T-helper 2 cell treated with Interferon-gamma antibody and Interleukin-4, amounts not matched to agents 5 μg/mL and 100 μg/mL, for 36 hours (primary cell): ENCODE measurements around the gene OTUD6A.

Source experiments
- DNase-seq: peaks from one replicate; pipeline ENCODE4 v3.0.0; 2021; ENCODE audit warnings: low spot score
- H3K27ac Mint-ChIP-seq: one replicate; pipeline ENCODE4 v1.8.0; 2021; ENCODE audit warnings: mild to moderate bottlenecking, mixed read lengths
- H3K27me3 Mint-ChIP-seq: one replicate; pipeline ENCODE4 v1.8.0; 2021; ENCODE audit warnings: low read depth, mixed read lengths
- H3K36me3 Mint-ChIP-seq: one replicate; pipeline ENCODE4 v1.8.0; 2021; ENCODE audit warnings: low read depth, mixed read lengths
- H3K4me1 Mint-ChIP-seq: one replicate; pipeline ENCODE4 v1.8.0; 2021; ENCODE audit warnings: low read depth, mixed read lengths
- H3K4me3 Mint-ChIP-seq: one replicate; pipeline ENCODE4 v1.8.0; 2022; ENCODE audit warnings: mild to moderate bottlenecking, moderate library complexity, mixed read lengths
- H3K9me3 Mint-ChIP-seq: one replicate; pipeline ENCODE4 v1.8.0; 2021; ENCODE audit warnings: mixed read lengths

The OTUD6A gene

DNA sequence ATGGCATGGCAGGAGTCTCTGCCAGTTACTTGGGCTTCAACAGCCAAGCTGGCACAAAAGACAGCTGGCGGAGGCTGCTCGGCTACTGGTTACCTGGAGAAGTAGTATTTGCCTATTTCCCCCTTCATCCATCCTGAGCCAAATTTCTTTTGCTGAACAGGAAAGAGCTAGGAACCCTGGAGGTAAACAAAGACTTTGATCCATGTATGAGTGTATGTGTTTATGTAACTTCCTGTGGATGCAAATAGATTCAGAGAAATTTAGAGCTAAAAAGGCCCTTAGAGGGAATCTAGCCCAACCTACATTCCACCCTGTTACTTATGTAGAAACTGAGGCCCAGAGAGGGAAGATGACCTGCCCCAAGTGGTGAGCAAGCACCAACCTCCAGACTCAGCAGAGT lies 23.7 kb upstream of the OTUD6A start:
- Mint-ChIP-seq H3K4me1 (no peaks in the 10 kb centered on the region), H3K27me3 (no peaks in the 10 kb centered on the region), H3K36me3 (no peaks in the 10 kb centered on the region), H3K27ac (no peak overlapping the region), H3K4me3 (no peak overlapping the region), H3K9me3 (no peaks in the 10 kb centered on the region)
- DNase-seq, result no peak

DNA sequence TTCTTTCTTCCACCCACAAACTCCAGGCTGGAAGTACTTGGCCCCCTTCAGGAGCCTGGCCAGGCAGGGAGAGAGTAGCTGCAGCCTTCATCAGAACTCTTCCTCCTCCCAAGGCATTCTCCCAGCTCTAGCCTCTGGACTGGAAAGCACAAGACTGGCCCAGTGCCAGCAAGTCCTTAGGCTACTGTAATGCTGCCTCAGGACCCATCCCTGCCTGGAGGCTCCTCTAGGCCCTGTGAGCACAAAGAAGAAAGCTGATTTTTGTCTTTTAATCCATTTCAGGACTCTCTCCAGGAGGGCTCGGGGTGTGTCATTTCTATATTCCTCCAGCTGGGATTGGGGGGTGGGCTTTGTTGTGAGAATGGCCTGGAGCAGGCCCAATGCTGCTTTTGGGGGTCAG lies 23.3 kb upstream of the OTUD6A start:
- no peak for DNase-seq
- Mint-ChIP-seq H3K27me3 (no peaks in the 10 kb centered on the region), H3K4me3 (no peak overlapping the region), H3K9me3 (no peaks in the 10 kb centered on the region), H3K27ac (no peak overlapping the region), H3K36me3 (no peaks in the 10 kb centered on the region), H3K4me1 (no peaks in the 10 kb centered on the region)

DNA sequence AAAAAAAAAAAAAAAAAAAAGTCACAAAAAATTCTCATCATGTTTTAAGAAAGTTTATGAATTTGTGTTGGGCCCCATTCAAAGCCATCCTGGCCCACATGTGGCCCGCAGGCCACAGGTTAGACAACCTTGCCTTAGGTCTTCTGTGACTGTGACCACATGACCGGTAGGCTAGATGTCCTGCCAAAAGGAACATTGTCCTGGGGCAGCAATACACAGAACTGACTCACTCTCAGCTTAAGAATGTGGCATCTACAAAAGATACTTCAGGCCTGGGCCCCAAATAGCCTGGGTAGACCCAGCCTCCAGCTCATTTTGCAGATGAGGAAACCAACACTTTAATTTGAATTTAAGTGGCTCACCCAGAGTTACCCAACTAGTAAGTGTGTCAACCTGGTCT lies 22.5 kb upstream of the OTUD6A start:
- no peak overlapping the region for H3K4me3 Mint-ChIP-seq
- DNase-seq, result no peak
- H3K4me1 Mint-ChIP-seq, result no peaks in the 10 kb centered on the region
- no peak overlapping the region for H3K27ac Mint-ChIP-seq
- no peaks in the 10 kb centered on the region for H3K27me3 Mint-ChIP-seq
- H3K36me3 Mint-ChIP-seq, result no peaks in the 10 kb centered on the region
- no peaks in the 10 kb centered on the region for H3K9me3 Mint-ChIP-seq

DNA sequence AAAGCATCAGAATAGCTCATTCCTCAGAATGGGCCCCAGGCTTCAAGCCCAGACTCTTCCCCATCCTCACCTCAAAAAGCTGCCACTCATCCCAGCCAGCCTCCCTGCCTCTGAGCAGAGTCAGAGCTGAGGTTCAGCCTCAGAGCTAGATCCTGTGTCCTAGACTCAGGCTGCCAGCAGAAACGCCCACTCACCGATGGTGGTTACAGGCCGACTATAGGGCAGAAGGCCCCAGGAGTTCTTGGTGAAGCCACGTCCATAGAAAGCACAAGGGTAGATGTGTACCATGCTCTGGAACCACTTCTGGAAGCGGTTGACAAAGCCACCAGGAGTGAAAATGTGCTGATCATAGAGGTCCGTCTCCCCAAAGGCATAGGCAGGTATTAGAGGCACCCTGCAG lies 20.3 kb upstream of the OTUD6A start:
- Mint-ChIP-seq H3K4me3 (no peak overlapping the region), H3K4me1 (no peaks in the 10 kb centered on the region), H3K27me3 (no peaks in the 10 kb centered on the region), H3K36me3 (no peaks in the 10 kb centered on the region), H3K9me3 (no peaks in the 10 kb centered on the region), H3K27ac (no peak overlapping the region)
- DNase-seq, result no peak

DNA sequence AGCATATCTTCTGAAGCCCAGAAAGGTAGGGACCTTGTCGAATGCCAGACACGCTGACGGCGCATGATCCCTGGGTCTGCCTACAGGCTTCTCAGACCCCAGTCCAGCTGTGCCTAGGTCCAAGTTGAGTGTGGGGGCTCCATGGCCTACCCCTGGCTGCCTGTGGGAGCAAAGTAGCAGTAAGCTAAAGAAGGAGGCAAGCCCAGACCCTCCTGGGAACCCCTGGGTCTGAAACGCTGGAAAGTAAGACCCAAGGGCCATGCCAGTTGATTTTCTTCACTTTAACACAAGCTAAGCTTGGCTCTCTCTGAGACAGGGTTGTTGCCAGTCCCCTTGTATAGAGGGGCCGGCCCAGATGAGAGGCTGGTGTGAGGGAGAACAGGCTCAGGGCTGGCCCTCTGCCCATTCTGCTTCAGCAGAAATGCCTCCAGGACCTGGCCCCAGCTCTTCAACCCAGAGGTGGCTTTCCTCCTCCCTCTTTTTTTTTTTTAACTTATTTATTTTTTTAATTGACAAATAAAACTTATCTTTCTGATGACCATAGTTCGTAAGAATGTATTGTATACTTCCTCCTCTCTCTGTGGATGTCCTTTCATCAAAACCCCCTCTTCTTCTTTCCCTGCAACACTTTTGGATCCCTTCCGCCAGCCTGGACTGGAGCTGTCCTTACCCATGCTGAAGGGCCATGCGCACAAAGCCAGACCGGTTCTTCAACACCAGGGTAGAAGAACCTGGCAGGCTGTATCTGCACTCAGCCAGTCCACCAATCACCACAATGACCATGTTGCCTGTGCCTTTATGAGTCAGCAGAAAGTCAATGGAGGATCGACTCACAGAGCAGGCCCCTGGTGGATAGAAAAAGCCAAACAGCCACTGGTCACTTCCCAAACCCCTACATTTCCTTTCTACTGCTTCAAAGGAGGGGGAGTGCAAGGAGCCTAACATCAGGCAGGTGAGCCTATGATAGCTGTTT lies 19.6 kb upstream of the OTUD6A start:
- no peaks in the 10 kb centered on the region for H3K27me3 Mint-ChIP-seq
- DNase-seq, result no peak
- H3K9me3 Mint-ChIP-seq, result no peaks in the 10 kb centered on the region
- H3K4me1 Mint-ChIP-seq, result no peaks in the 10 kb centered on the region
- no peak overlapping the region for H3K27ac Mint-ChIP-seq
- no peaks in the 10 kb centered on the region for H3K36me3 Mint-ChIP-seq
- H3K4me3 Mint-ChIP-seq, result no peak overlapping the region

DNA sequence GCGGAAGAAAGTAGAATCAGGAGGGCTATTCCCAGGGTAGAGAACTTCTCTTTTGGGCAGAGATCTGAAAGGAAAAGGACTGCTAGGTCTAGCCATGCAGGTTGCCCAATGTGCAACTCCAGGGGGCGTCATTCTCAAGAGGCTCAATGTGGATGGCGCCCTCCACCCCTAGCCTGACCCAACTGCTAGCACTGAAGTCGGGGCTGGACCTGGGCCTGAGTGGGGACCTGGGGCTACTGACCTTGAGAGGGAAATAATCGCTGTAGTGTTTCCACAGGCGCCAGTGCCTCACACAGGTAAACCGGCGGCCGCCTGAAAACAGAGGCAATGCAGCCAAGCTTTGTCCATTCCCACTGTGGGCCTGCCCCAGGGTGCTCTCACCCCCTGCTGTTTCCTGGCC lies 18.6 kb upstream of the OTUD6A start:
- no peaks in the 10 kb centered on the region for H3K36me3 Mint-ChIP-seq
- no peak overlapping the region for H3K4me3 Mint-ChIP-seq
- no peaks in the 10 kb centered on the region for H3K4me1 Mint-ChIP-seq
- H3K27me3 Mint-ChIP-seq, result peaks cover 3% of the 10 kb centered on the region
- no peaks in the 10 kb centered on the region for H3K9me3 Mint-ChIP-seq
- no peak for DNase-seq
- no peak overlapping the region for H3K27ac Mint-ChIP-seq

DNA sequence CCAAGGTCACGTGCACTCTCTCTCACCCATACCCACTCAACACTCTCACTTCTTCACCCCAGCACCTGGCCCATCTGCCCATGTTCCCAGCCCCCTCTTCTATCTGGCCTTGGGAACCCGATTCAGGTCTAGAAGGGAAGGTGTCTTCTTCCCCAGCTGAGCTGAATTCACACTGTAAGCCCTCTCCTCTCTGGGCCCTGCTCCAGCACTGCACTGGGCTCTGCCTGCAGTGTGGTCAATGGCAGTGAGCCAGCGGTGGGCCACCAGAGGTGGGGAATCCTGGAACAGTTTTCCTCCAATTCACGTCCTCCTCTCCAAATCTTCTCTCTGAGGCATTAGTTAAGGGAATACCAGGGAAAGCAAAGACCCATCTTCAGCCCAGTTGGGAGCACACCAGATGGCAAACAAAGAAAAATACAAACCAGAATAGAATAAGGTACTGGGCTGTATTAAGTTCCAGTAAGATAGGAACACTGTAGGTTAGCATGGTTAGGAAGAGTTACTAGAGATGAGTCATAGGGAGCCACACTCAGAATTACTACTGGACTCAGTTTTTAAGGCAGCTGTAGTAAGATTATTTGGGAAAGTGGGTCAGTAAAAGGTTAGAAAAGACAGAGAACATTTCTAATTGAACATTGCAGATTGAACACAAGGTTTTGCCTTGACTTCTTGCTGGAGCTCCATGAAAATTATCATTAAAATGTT lies 17.6 kb upstream of the OTUD6A start:
- DNase-seq, result no peak
- Mint-ChIP-seq H3K9me3 (no peaks in the 10 kb centered on the region), H3K27me3 (peaks cover 3% of the 10 kb centered on the region), H3K4me3 (no peak overlapping the region), H3K4me1 (no peaks in the 10 kb centered on the region), H3K27ac (no peak overlapping the region), H3K36me3 (no peaks in the 10 kb centered on the region)

DNA sequence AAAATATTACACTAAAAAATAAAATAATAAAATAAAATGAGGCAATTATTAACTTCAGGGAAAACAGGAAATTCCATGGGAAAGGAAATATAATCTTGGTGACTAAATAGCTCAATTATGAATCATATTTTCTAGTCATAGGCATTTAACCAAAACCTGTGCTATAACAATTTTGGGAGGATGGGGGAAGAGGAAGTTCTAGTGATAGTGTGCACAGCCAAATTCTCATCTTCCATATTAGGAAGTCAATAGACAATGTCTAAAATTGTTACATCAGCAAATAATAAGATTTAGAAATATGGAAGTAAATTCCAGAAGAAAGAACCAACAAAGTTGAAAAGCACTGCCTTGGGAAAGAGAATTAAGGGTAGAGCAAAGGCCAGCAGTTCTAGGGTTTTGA lies 15.3 kb upstream of the OTUD6A start:
- Mint-ChIP-seq H3K27me3 (peaks cover 3% of the 10 kb centered on the region), H3K4me1 (no peaks in the 10 kb centered on the region), H3K4me3 (no peak overlapping the region), H3K27ac (no peak overlapping the region), H3K36me3 (no peaks in the 10 kb centered on the region), H3K9me3 (no peaks in the 10 kb centered on the region)
- no peak for DNase-seq

DNA sequence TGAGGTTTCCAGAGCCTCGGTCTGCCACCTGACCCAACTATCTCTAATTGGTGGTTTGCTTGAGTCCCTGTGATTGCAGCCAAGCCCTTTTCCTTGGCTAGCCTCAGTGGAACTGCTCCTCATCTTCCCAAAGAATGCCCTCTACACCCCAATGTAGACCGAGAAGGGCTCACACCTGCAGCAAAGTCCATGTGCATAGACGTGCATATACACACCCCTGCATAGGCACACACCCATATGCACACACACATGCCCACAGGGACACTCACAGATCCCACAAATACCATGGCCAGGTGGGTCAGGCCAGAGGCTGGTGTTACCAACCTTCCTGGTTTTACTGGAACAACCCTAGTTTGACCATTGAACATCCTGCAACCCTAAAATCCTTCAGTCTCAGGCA lies 12.9 kb upstream of the OTUD6A start:
- Mint-ChIP-seq H3K4me1 (no peaks in the 10 kb centered on the region), H3K27ac (no peak overlapping the region), H3K4me3 (no peak overlapping the region), H3K9me3 (no peaks in the 10 kb centered on the region), H3K27me3 (peaks cover 3% of the 10 kb centered on the region), H3K36me3 (no peaks in the 10 kb centered on the region)
- DNase-seq, result no peak

DNA sequence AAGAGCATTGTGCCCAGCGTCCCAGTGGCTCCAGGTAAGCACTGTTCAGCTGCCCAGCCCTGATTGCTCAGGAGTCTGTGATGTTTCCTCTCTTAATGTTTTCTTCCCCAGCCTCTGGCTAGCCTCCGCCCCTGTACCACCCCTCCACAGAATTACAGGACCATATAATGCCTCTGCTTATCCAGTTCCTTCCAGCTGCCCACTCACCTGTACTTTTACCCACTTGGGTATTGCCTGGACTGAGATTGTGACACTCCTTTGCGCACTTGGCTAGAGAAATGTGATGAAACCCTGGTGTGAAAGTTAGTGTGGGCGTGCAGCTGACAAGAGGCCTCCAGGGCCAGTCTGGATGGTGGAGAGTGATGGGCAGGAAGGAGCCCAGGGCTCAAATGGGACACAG lies 12.3 kb upstream of the OTUD6A start, which contains the start of gene AWAT2:
Gene AWAT2, minus strand, starts transcription at position 14 of the 400 bp plus-strand sequence. Its CDS starts 6 bp downstream, at position 8.
- H3K36me3 Mint-ChIP-seq, result no peaks in the 10 kb centered on the region
- no peak for DNase-seq
- H3K9me3 Mint-ChIP-seq, result no peaks in the 10 kb centered on the region
- no peaks in the 10 kb centered on the region for H3K4me1 Mint-ChIP-seq
- no peak within 1 kb of the TSS for H3K4me3 Mint-ChIP-seq
- peaks cover 3% of the 10 kb centered on the region for H3K27me3 Mint-ChIP-seq
- H3K27ac Mint-ChIP-seq, result no peak within 1 kb of the TSS

DNA sequence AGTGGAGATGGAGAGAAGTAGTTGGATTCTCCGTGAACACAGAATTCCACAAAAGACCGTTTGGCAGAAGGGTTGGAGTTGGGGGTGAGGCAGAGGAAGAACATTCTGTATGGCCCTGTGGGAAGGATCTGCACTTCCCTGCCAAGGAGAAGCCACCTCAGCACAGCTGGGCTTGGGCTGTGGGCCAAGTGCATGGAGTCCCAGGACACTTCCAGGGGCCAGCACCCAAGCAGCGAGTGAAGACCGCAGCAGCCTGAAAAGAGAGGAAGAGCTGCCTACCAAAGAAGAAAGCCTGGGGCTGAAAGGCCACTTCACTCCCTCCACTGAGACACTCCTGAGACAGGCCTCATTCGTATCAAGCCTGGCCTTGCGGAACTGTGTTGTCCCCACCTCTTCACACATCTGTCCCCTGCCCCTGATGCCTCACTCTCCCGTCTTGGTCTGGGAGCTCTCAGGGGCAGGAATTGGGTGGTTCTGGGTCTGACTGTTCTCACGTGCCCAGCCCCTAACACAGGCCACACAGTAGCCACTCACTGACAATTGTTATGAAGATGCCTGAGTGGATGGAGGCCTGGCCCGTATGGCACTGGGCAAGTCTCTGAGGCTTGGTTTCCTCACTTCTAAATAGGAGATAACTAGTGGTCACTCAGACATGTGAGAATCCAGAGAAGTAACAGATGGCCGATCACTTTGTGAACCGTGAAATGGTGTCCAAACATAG lies 9.2 kb upstream of the OTUD6A start:
- peaks cover 3% of the 10 kb centered on the region for H3K27me3 Mint-ChIP-seq
- H3K9me3 Mint-ChIP-seq, result no peaks in the 10 kb centered on the region
- no peaks in the 10 kb centered on the region for H3K36me3 Mint-ChIP-seq
- DNase-seq, result no peak
- no peak overlapping the region for H3K27ac Mint-ChIP-seq
- no peaks in the 10 kb centered on the region for H3K4me1 Mint-ChIP-seq
- no peak overlapping the region for H3K4me3 Mint-ChIP-seq

DNA sequence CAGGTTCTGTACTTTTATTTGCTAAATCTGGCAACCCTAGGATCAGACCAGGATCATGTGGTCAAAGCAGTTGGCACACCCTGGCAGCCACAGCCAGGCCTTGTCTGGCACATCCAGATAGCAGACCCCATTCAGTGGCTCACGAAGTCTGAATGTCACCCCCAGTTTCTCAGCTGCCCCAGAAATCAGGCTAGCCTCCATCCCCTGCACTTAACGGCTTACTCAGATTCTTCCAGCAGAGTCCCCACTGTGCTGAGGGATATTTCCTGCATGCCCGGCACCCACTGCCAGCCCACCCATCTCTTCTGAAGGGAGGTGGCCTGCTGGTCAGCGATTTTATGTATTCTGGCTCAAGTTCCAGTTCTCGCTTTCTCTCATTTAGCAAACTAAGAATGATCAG lies 7.9 kb upstream of the OTUD6A start:
- H3K27me3 Mint-ChIP-seq, result no peaks in the 10 kb centered on the region
- DNase-seq, result no peak
- H3K9me3 Mint-ChIP-seq, result no peaks in the 10 kb centered on the region
- no peak overlapping the region for H3K27ac Mint-ChIP-seq
- H3K4me3 Mint-ChIP-seq, result no peak overlapping the region
- H3K4me1 Mint-ChIP-seq, result no peaks in the 10 kb centered on the region
- H3K36me3 Mint-ChIP-seq, result no peaks in the 10 kb centered on the region

DNA sequence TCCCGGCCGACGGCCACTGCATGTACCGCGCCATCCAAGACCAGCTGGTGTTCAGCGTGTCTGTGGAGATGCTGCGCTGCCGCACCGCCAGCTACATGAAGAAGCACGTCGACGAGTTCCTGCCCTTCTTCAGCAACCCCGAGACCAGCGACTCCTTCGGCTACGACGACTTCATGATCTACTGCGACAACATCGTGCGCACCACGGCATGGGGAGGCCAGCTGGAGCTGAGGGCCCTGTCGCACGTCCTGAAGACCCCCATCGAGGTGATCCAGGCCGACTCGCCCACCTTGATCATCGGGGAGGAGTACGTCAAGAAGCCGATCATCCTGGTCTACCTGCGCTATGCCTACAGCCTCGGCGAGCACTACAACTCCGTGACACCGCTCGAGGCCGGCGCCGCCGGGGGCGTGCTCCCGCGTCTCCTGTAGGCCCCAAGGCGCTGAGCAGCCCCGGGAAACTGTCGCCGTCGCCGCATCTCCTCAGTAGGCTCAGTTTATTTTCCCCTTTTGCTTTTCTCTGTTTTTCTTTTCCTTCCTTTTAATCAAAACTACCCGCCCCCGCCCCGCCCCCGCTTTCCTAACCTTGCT lies 799 bp downstream of the OTUD6A start:
- Mint-ChIP-seq H3K4me1 (no peaks in the 10 kb centered on the region), H3K36me3 (no peaks in the 10 kb centered on the region), H3K27me3 (no peaks in the 10 kb centered on the region), H3K4me3 (no peak overlapping the region), H3K27ac (no peak overlapping the region), H3K9me3 (no peaks in the 10 kb centered on the region)
- DNase-seq, result no peak

DNA sequence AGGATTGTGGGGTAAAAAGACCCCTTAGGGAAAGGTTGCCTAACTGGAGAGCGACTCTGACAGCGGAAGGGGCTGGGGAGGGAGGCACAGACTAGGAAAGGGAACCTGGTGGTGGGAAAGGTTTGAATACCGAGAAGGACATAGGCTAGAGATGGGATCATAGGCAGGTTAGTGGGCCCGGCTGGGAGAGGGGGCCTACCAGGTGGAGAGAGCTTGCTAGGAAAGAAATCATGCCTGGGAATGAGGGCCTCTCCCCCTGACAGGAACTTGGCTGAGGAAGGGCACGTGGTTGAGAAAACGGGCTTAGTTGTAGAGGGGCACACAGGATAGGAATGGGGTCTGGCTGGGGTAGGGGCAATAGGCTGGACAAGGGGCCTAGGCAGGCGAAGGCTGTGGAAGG lies 4.4 kb downstream of the OTUD6A start:
- no peaks in the 10 kb centered on the region for H3K36me3 Mint-ChIP-seq
- no peaks in the 10 kb centered on the region for H3K27me3 Mint-ChIP-seq
- H3K9me3 Mint-ChIP-seq, result no peaks in the 10 kb centered on the region

More for the DNA sequence above, 4.4 kb downstream of the OTUD6A start:
- no peak overlapping the region for H3K4me3 Mint-ChIP-seq
- no peak for DNase-seq
- no peaks in the 10 kb centered on the region for H3K4me1 Mint-ChIP-seq
- H3K27ac Mint-ChIP-seq, result no peak overlapping the region
